ENCODE results near the gene FLOT1. TPM values are rescaled to one million over a fixed set of nuclear protein-coding genes. Genes with fewer than 3 reads are reported as not detected.

The FLOT1 gene
- total RNA-seq, 1 experiment from 2014 or later: 110 TPM

DNA sequence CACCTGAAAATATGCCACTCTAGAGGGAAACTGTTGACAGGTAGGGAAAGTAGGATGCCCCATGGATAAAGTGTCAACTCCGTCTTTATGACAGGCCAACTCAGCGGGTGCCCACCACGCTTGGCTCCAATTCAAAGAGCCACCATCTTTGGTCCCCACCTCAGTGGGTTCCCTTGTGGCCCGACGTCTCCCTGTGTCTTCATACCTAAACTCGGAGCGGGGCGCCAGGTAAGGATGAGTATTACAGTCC lies 25.7 kb downstream of the FLOT1 start:
- POLR2A ChIA-PET: interaction anchor here (0.6 to 1.7 kb wide), 17 partner anchors 10 to 166 kb away, joined by 3 to 19 read pairs (median 4); partner anchors contain the start of genes DHX16, GNL1, IER3 and NRM
- H3K4me1 Mint-ChIP-seq: peaks cover 28% of the 10 kb centered on the region
- DNase-seq (ENCODE audit: low spot score) (no peak), ATAC-seq (no peak)
- peak overlapping the region; percentile 97 for H3K27ac Mint-ChIP-seq
- peak overlapping the region; percentile 99 for H3K4me3 Mint-ChIP-seq
- TF ChIP-seq SMAD3 (CRISPR knock-in tag; IDR thresholded peaks at IDR 0.05; ENCODE audit: borderline replicate concordance): peak; percentile 31; the same call in 1 of the 2 replicates
- TF ChIP-seq ZBTB21 (CRISPR knock-in tag; IDR thresholded peaks at IDR 0.05; ENCODE audit: borderline replicate concordance): no peak
- TF ChIP-seq, protein P1, sequence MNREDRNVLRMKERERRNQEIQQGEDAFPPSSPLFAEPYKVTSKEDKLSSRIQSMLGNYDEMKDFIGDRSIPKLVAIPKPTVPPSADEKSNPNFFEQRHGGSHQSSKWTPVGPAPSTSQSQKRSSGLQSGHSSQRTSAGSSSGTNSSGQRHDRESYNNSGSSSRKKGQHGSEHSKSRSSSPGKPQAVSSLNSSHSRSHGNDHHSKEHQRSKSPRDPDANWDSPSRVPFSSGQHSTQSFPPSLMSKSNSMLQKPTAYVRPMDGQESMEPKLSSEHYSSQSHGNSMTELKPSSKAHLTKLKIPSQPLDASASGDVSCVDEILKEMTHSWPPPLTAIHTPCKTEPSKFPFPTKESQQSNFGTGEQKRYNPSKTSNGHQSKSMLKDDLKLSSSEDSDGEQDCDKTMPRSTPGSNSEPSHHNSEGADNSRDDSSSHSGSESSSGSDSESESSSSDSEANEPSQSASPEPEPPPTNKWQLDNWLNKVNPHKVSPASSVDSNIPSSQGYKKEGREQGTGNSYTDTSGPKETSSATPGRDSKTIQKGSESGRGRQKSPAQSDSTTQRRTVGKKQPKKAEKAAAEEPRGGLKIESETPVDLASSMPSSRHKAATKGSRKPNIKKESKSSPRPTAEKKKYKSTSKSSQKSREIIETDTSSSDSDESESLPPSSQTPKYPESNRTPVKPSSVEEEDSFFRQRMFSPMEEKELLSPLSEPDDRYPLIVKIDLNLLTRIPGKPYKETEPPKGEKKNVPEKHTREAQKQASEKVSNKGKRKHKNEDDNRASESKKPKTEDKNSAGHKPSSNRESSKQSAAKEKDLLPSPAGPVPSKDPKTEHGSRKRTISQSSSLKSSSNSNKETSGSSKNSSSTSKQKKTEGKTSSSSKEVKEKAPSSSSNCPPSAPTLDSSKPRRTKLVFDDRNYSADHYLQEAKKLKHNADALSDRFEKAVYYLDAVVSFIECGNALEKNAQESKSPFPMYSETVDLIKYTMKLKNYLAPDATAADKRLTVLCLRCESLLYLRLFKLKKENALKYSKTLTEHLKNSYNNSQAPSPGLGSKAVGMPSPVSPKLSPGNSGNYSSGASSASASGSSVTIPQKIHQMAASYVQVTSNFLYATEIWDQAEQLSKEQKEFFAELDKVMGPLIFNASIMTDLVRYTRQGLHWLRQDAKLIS (CRISPR knock-in tag; IDR thresholded peaks at IDR 0.05; ENCODE audit: borderline replicate concordance): no peak
- no peak for TF ChIP-seq RELA (CRISPR knock-in tag; IDR thresholded peaks at IDR 0.05; ENCODE audit: borderline replicate concordance)
- no peak for TF ChIP-seq CREM (CRISPR knock-in tag; IDR thresholded peaks at IDR 0.05)
- H3K9me3 Mint-ChIP-seq: no peaks in the 10 kb centered on the region
- CTCF ChIA-PET: interaction anchor here (0.6 to 2.4 kb wide), 15 partner anchors 13 to 386 kb away, joined by 3 to 26 read pairs (median 4); partner anchors contain the start of gene DHX16
- no peaks in the 10 kb centered on the region for H3K27me3 Mint-ChIP-seq (ENCODE audit: low read depth)
- H3K36me3 Mint-ChIP-seq: peaks cover 51% of the 10 kb centered on the region

GRCh38 chr6:30714263-30714662 lies 28.2 kb downstream of the FLOT1 start:
- no peak overlapping the region for H3K4me3 Mint-ChIP-seq
- ChIA-PET POLR2A (no interaction called here), CTCF (no interaction called here)
- ATAC-seq (no peak), DNase-seq (ENCODE audit: low spot score) (no peak)
- H3K27me3 Mint-ChIP-seq (ENCODE audit: low read depth): no peaks in the 10 kb centered on the region
- peaks cover 56% of the 10 kb centered on the region for H3K36me3 Mint-ChIP-seq
- H3K27ac Mint-ChIP-seq: no peak overlapping the region
- H3K4me1 Mint-ChIP-seq: peaks cover 21% of the 10 kb centered on the region
- H3K9me3 Mint-ChIP-seq: no peaks in the 10 kb centered on the region
- no peak for TF ChIP-seq E2F1 (CRISPR knock-in tag; IDR thresholded peaks at IDR 0.05)
- TF ChIP-seq SOX15 (CRISPR knock-in tag; IDR thresholded peaks at IDR 0.05): no peak
- TF ChIP-seq KAT7 (CRISPR knock-in tag; IDR thresholded peaks at IDR 0.05; ENCODE audit: borderline replicate concordance): no peak
- TF ChIP-seq, protein P2, sequence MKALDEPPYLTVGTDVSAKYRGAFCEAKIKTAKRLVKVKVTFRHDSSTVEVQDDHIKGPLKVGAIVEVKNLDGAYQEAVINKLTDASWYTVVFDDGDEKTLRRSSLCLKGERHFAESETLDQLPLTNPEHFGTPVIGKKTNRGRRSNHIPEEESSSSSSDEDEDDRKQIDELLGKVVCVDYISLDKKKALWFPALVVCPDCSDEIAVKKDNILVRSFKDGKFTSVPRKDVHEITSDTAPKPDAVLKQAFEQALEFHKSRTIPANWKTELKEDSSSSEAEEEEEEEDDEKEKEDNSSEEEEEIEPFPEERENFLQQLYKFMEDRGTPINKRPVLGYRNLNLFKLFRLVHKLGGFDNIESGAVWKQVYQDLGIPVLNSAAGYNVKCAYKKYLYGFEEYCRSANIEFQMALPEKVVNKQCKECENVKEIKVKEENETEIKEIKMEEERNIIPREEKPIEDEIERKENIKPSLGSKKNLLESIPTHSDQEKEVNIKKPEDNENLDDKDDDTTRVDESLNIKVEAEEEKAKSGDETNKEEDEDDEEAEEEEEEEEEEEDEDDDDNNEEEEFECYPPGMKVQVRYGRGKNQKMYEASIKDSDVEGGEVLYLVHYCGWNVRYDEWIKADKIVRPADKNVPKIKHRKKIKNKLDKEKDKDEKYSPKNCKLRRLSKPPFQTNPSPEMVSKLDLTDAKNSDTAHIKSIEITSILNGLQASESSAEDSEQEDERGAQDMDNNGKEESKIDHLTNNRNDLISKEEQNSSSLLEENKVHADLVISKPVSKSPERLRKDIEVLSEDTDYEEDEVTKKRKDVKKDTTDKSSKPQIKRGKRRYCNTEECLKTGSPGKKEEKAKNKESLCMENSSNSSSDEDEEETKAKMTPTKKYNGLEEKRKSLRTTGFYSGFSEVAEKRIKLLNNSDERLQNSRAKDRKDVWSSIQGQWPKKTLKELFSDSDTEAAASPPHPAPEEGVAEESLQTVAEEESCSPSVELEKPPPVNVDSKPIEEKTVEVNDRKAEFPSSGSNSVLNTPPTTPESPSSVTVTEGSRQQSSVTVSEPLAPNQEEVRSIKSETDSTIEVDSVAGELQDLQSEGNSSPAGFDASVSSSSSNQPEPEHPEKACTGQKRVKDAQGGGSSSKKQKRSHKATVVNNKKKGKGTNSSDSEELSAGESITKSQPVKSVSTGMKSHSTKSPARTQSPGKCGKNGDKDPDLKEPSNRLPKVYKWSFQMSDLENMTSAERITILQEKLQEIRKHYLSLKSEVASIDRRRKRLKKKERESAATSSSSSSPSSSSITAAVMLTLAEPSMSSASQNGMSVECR (CRISPR knock-in tag; IDR thresholded peaks at IDR 0.05; ENCODE audit: borderline replicate concordance): no peak
- TF ChIP-seq RORB (CRISPR knock-in tag; IDR thresholded peaks at IDR 0.05): no peak
- TF ChIP-seq TEAD1 (CRISPR knock-in tag; IDR thresholded peaks at IDR 0.05): no peak
- TF ChIP-seq, protein P3, sequence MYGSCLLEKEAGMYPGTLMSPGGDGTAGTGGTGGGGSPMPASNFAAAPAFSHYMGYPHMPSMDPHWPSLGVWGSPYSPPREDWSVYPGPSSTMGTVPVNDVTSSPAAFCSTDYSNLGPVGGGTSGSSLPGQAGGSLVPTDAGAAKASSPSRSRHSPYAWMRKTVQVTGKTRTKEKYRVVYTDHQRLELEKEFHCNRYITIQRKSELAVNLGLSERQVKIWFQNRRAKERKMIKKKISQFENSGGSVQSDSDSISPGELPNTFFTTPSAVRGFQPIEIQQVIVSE (CRISPR knock-in tag; IDR thresholded peaks at IDR 0.05; ENCODE audit: borderline replicate concordance): no peak
- TF ChIP-seq TP53 (CRISPR knock-in tag; IDR thresholded peaks at IDR 0.05): no peak
- TF ChIP-seq, protein P1 (CRISPR knock-in tag; IDR thresholded peaks at IDR 0.05; ENCODE audit: borderline replicate concordance): no peak
- no peak for TF ChIP-seq SP1 (CRISPR knock-in tag; conservative IDR thresholded peaks at IDR 0.05)
- TF ChIP-seq PRRX2 (CRISPR knock-in tag; IDR thresholded peaks at IDR 0.05): no peak
- no peak for TF ChIP-seq MLX (CRISPR knock-in tag; IDR thresholded peaks at IDR 0.05)

Measured in WTC11 (cell line).